KBM-7 (cell line): Measurements from ENCODE around the gene C1QL4.
"Not testable (repeated sequence)": the region's sequence is repeated elsewhere in the genome, so short reads cannot be mapped to it uniquely, and the experiment has no call there.

Source experiments
- DNase-seq: peaks from one replicate; pipeline ENCODE4 v3.0.0-alpha.2; 2015
- in situ Hi-C: fragments of 300-500 bp; cut with MboI; formaldehyde crosslinking; loops from 2 replicates; pipeline ENCODE4 v1.14.3; 2020; ENCODE audit warnings: low sequenced_read_pairs, low pct_unique_long_range_greater_than_20kb, mixed read lengths

C1QL4 gene

DNA sequence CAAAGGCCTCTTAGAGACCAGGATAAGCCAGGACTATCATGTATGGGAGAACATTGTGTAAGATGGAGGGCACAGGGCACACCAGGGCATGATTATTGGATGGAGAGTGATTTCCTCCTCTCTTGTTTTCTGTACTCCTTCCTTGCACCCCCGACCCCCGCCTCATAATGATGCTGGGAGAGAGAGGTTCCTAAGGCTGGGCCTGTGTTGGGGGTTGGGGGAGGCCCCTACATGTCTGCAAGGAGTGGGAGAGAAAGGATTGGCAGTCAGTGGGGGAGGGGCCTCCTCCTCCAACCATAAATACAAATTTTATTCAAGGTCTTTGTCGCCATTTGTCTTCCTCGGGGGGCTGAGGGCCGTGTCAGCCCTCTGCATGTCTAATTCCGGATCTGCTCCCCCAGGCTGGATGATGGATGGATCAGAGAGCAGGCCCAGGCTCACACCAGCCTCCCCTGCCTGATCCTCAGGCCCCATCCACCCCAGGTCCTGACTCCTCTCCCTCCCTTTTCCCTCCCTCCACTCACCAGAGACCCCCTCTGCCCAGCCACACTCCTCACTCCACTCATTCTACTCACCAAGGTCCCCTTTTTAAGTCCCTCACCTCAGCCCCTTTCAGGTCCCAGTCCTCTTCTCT lies 2.0 kb upstream of the C1QL4 start:
- DNase-seq = no peak
- in situ Hi-C loops = loop anchor here (10.0 kb wide), 1 partner anchor 54 kb away; no protein-coding TSS in a partner anchor

DNA sequence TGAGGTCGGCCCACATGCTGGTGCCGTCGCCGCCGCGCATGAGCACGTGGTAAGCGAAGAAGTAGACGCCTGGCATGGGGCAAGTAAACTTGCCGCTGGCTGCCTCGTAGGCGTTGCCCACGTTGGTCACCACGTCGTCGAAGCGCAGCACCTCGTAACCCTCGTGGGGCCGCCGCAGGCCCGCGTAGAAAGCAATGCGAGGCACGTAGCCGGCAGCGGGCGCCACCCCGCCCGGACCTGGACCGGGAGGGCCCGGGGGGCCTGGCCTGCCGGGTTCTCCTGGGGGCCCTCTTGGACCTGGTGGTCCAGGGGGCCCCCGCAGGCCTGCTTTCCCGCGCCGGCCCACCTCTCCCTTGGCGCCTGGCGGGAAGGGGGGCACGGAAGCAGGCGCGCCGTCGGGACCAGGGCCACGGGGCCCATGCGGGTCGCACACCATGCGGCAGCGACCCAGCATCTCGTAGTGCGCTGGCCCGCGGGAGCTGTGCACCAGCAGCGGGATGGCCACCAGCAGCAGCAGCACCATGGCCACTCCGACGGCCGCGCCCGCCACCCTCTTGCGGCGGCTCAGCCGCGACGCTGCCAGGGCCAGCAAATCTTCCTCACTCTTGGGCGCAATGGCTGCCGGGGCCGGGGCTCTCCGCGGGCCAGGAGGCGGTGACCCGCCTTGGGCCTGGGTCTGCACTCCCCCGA lies 888 bp downstream of the C1QL4 start:
- no peak for DNase-seq
- in situ Hi-C loops = loop anchor here (10.0 kb wide), 1 partner anchor 51 kb away; no protein-coding TSS in a partner anchor

GRCh38 chr12:49335118-49335954 lies 1.7 kb downstream of the C1QL4 start:
- DNase-seq = no peak
- in situ Hi-C loops = loop anchor here (10.0 kb wide), 1 partner anchor 51 kb away; no protein-coding TSS in a partner anchor

DNA sequence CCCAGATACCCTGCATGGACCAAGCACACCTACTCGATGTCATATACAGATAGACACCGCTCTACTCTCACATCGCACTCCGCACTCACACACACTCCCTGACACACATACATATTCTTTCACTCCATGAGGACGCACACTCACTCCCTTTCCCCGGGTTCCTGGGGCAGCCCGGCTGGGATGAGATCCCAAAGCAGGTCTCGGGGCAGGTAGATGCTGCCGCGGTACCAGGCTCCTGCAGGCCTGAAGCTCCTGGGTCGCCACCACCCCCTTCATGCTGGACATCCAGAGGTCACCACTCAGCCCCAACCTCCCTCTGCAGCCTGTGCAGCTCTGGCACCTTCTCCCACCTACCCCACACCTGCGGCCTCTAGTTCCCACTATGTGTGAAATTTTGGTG lies 2.3 kb downstream of the C1QL4 start:
- in situ Hi-C loops = loop anchor here (10.0 kb wide), 1 partner anchor 50 kb away; no protein-coding TSS in a partner anchor

GRCh38 chr12:49334226-49334625 lies 2.8 kb downstream of the C1QL4 start:
- DNase-seq = no peak
- in situ Hi-C loops = loop anchor here (10.0 kb wide), 1 partner anchor 49 kb away; no protein-coding TSS in a partner anchor

More for the DNA sequence above, 2.3 kb downstream of the C1QL4 start:
- DNase-seq = no peak

GRCh38 chr12:49333778-49334177 lies 3.2 kb downstream of the C1QL4 start:
- DNase-seq = not testable (repeated sequence)
- in situ Hi-C loops = loop anchor here (10.0 kb wide), 1 partner anchor 49 kb away; no protein-coding TSS in a partner anchor

DNA sequence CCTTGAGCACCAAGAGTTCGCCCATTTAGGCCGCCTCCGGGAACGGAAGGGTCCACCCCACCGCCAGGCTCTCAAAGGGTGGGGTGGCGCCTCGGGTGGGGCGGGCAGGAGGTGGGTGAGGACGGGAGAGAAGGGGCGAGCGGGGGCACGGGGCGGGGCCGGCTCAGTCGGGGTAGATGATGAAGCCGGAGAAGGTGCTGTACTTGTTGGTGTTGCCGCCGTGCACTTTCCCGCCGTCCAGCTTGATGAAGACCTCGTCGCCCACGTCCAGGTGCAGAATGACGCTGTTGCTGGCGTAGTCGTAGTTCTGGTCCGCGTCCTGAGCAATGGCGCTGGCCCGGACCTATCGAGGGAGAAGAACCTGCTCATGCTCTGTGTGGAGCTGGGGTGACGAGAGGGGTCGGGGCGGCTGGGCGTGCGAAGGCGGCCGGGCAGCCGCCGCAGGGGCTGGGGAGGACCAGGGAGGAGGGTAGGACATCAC lies 4.1 kb downstream of the C1QL4 start:
- in situ Hi-C loops = loop anchor here (10.0 kb wide), 1 partner anchor 48 kb away; no protein-coding TSS in a partner anchor
- DNase-seq = no peak

GRCh38 chr12:49332441-49332861 lies 4.5 kb downstream of the C1QL4 start:
- in situ Hi-C loops = loop anchor here (10.0 kb wide), 1 partner anchor 48 kb away; no protein-coding TSS in a partner anchor

DNA sequence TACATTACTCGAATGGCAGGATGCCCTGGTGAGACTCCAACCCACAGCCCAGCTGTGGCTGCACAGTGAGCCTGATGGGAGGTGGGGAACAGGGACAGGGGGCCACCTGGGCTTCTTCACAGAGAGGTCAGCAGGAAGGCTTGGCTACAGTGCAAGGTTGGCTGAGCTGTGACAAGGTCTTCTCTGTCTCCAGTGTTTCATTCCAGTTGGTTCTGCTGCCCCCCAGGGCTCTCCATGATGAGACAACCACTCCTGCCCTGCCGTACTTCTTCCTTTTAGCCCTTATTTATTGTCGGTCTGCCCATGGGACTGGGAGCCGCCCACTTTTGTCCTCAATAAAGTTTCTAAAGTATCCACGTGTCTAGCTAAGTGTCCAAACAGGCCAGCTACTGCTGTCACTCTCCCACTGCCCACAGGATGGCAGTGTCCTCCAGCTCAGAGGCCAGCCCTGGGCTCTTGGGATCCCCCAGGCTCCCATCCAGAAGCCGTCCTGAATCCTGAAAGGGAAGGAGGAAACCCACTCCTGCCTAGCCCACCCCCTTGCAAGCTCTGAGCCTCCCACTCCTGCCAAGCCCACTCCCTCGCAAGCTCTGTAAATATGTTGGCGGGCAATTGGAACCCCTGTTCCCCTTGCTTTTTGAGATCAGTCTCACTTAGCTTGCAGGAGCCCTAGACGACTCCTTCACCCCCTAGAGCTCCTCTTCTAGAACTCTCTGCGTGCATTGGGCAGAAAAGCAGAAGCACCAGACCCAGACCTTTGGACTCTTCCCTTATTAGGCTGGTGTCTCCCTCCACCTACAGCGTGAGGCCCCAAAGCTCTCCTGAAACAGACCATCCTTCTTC lies 5.4 kb downstream of the C1QL4 start:
- in situ Hi-C loops = loop anchor here (10.0 kb wide), 1 partner anchor 47 kb away; no protein-coding TSS in a partner anchor
- peak; percentile 58 for DNase-seq

More at GRCh38 chr12:49332441-49332861, 4.5 kb downstream of the C1QL4 start:
- no peak for DNase-seq

DNA sequence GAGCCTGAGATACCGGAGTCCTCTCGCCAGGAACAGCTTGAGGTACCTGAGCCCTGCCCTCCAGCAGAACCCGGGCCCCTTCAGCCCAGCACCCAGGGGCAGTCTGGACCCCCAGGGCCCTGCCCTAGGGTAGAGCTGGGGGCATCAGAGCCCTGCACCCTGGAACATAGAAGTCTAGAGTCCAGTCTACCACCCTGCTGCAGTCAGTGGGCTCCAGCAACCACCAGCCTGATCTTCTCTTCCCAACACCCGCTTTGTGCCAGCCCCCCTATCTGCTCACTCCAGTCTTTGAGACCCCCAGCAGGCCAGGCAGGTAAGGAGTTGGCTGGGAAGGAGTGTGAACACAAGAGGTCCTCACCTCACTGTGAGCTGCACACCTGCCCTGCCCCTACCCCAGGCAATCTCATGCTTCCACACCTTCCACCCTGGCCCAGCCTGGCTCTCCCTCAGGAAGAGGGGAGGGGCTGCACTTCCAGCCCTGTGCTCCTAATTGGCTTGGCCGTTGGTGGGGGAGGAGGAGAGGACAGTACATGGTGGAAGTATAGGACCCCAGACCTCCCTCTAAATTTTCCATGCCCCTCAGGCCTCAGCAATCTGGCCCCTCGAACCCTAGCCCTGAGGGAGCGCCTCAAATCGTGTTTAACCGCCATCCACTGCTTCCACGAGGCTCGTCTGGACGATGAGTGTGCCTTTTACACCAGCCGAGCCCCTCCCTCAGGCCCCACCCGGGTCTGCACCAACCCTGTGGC lies 6.2 kb downstream of the C1QL4 start:
- DNase-seq = no peak
- in situ Hi-C loops = loop anchor here (10.0 kb wide), 1 partner anchor 46 kb away; no protein-coding TSS in a partner anchor

DNA sequence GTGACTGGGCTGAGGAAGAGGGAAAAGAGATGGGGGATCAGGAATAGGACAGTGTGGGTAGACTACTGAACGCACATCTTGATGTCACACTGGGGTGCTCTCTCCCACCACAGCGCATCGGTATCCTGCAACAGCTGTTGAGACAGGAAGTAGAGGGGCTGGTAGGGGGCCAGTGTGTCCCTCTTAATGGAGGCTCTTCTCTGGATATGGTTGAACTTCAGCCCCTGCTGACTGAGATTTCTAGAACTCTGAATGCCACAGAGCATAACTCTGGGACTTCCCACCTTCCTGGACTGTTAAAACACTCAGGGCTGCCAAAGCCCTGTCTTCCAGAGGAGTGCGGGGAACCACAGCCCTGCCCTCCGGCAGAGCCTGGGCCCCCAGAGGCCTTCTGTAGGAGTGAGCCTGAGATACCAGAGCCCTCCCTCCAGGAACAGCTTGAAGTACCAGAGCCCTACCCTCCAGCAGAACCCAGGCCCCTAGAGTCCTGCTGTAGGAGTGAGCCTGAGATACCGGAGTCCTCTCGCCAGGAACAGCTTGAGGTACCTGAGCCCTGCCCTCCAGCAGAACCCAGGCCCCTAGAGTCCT lies 6.9 kb downstream of the C1QL4 start:
- in situ Hi-C loops = loop anchor here (10.0 kb wide), 1 partner anchor 45 kb away; no protein-coding TSS in a partner anchor

DNA sequence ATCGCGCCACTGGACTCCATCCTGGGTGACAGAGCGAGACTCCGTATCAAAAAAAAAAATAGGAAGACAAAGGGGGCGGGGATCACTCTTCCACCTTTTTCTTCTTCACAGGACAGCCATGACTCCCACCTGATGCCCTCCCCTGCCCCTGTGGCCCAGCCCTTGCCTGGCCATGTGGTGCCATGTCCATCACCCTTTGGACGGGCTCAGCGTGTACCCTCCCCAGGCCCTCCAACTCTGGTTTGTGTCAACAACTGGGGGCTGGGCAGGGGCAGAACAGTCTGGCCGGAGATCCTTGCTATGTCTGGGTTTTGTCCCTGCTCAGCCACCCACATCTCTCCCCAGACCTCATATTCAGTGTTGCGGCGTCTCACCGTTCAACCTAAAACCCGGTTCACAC lies 8.2 kb downstream of the C1QL4 start:
- no peak for DNase-seq
- in situ Hi-C loops = no loop called here

More for the DNA sequence above, 6.9 kb downstream of the C1QL4 start:
- no peak for DNase-seq

DNA sequence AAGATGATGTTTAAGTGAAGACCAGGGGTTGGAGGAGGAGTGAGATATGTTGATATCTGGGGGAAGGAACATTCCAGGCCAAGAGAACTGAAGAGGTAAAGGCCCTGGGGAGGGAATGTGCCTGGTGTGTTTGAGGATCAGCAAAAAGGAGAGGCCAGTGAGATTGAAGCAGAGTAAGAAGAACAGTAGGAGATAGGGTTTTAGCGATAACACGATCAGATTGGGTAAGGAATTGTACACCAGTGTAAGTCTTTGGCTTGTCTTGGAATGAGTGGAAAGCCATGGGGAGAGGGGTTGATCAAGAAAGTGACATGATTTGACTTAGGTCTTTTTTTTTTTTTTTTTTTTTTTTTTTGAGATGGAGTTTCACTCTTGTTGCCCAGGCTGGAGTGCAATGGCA lies 9.1 kb downstream of the C1QL4 start:
- in situ Hi-C loops = no loop called here
- no peak for DNase-seq

- in situ Hi-C loops = no loop called here
- DNase-seq = no peak
These were observed 9.6 kb downstream of the C1QL4 start for GRCh38 chr12:49327368-49327767.

- DNase-seq = no peak
- in situ Hi-C loops = no loop called here
These were observed 11.4 kb downstream of the C1QL4 start for GRCh38 chr12:49325606-49326005.

DNA sequence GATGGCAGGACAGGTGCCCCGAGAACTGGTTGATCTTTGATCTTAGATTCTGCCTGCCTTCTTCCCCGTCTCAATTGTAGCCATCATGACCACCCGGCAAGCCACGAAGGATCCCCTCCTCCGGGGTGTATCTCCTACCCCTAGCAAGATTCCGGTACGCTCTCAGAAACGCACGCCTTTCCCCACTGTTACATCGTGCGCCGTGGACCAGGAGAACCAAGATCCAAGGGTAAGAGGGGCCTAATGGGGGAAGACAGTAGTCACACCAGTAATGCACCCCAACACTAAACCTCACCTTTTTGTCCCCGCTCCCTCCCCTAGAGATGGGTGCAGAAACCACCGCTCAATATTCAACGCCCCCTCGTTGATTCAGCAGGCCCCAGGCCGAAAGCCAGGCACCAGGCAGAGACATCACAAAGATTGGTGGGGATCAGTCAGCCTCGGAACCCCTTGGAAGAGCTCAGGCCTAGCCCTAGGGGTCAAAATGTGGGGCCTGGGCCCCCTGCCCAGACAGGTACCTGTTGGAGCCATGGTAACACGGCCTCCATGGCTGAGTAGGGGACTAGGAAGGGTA lies 13.4 kb downstream of the C1QL4 start:
- in situ Hi-C loops = no loop called here
- DNase-seq = no peak
